ENCODE data around the gene MYBPC2. TPM values are rescaled to one million over a fixed set of nuclear protein-coding genes. Genes with fewer than 3 reads are reported as not detected.

Gene MYBPC2
- total RNA-seq, 1 donor from 2014 or later = not detected

GRCh38 chr19:50416034-50416977, 16.4 kb upstream of the MYBPC2 start:
- no peak overlapping the region for H3K27ac ChIP-seq
- TF ChIP-seq POLR2AphosphoS5 (IDR thresholded peaks at IDR 0.05; ENCODE audit: insufficient read depth in 1 of 2, low read depth in 1 of 2) = no peak
- no peak for TF ChIP-seq POLR2A (IDR thresholded peaks at IDR 0.05)
- no peak for TF ChIP-seq CTCF (IDR thresholded peaks at IDR 0.05)
- no peaks in the 10 kb centered on the region for H3K27me3 ChIP-seq
- intact Hi-C loops (cut with DNase I) = no loop called here
- H3K9me3 ChIP-seq = no peaks in the 10 kb centered on the region
- no peak for DNase-seq (ENCODE audit: extremely low spot score in 2 of 2)
- no peak overlapping the region for H3K4me3 ChIP-seq
- H3K4me1 ChIP-seq = peaks cover 6% of the 10 kb centered on the region
- H3K36me3 ChIP-seq = no peaks in the 10 kb centered on the region

- H3K9me3 ChIP-seq = no peaks in the 10 kb centered on the region
- intact Hi-C loops (cut with DNase I) = no loop called here
- no peak for DNase-seq (ENCODE audit: extremely low spot score in 2 of 2)
- H3K4me1 ChIP-seq = peaks cover 6% of the 10 kb centered on the region
- H3K27me3 ChIP-seq = no peaks in the 10 kb centered on the region
- no peak for TF ChIP-seq POLR2AphosphoS5 (IDR thresholded peaks at IDR 0.05; ENCODE audit: insufficient read depth in 1 of 2, low read depth in 1 of 2)
- no peak for TF ChIP-seq POLR2A (IDR thresholded peaks at IDR 0.05)
- no peak for TF ChIP-seq CTCF (IDR thresholded peaks at IDR 0.05)
- H3K36me3 ChIP-seq = no peaks in the 10 kb centered on the region
- H3K27ac ChIP-seq = no peak overlapping the region
- H3K4me3 ChIP-seq = no peak overlapping the region
These were observed 15.3 kb upstream of the MYBPC2 start for GRCh38 chr19:50417111-50418081.

- no peak for TF ChIP-seq CTCF (IDR thresholded peaks at IDR 0.05)
- no peak for TF ChIP-seq POLR2A (IDR thresholded peaks at IDR 0.05)
- TF ChIP-seq POLR2AphosphoS5 (IDR thresholded peaks at IDR 0.05; ENCODE audit: insufficient read depth in 1 of 2, low read depth in 1 of 2) = no peak
- intact Hi-C loops (cut with DNase I) = no loop called here
- Histone ChIP-seq H3K9me3 (no peaks in the 10 kb centered on the region), H3K36me3 (no peaks in the 10 kb centered on the region), H3K27ac (no peak within 1 kb of the TSS), H3K27me3 (no peaks in the 10 kb centered on the region), H3K4me1 (peaks cover 6% of the 10 kb centered on the region), H3K4me3 (no peak within 1 kb of the TSS)
- DNase-seq (ENCODE audit: extremely low spot score in 2 of 2) = no peak
These were observed 14.3 kb upstream of the MYBPC2 start, which contains the start of gene SPIB for GRCh38 chr19:50418176-50419021. Gene SPIB, plus strand, starts transcription at chr19:50418938. Its CDS starts 25 bp downstream, at chr19:50418963.

- no peaks in the 10 kb centered on the region for H3K36me3 ChIP-seq
- H3K27ac ChIP-seq = no peak overlapping the region
- peaks cover 6% of the 10 kb centered on the region for H3K4me1 ChIP-seq
- intact Hi-C loops (cut with DNase I) = no loop called here
- H3K4me3 ChIP-seq = no peak overlapping the region
- H3K27me3 ChIP-seq = no peaks in the 10 kb centered on the region
- no peaks in the 10 kb centered on the region for H3K9me3 ChIP-seq
- no peak for DNase-seq (ENCODE audit: extremely low spot score in 2 of 2)
- TF ChIP-seq CTCF (IDR thresholded peaks at IDR 0.05) = no peak
- TF ChIP-seq POLR2A (IDR thresholded peaks at IDR 0.05) = no peak
- TF ChIP-seq POLR2AphosphoS5 (IDR thresholded peaks at IDR 0.05; ENCODE audit: insufficient read depth in 1 of 2, low read depth in 1 of 2) = no peak
These were observed 13.6 kb upstream of the MYBPC2 start for GRCh38 chr19:50419022-50419579.

Measured in vagina (tissue), 2 donors.